ENCODE measurements around the gene RHBDF1. TPM values are rescaled to one million over a fixed set of nuclear protein-coding genes. Genes with fewer than 3 reads are reported as not detected.

Gene RHBDF1
- total RNA-seq, 5 donors from 2014 or later (not counting 1 experiment from before 2014, with no cell fraction given), result 0.19 to 0.93 (median 0.53) TPM

DNA sequence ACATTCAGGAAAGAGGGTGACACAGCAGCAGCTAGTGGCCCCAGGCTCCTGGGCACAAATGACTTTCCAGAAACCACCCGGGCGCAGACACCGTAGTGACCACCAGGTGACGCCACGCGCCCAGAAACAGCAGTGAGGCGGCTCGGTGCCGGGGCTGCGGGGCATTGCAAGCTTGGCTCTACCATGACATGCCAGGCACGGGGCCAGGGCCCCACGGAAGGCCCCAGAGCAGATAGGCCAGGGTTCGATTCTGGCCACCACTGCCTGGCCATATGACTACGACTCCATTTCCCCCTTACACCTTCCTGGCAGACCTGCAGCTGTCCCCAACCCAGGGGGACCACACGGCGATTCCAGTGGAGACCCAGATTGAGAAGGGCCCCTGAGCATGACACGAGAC is 6.7 kb downstream of the RHBDF1 start:
- DNase-seq, result peak; percentile 59 to 86 (median 78)
- Histone ChIP-seq H3K4me1 (ENCODE audit: control insufficient read depth in 1 of 2, extremely low read depth in 1 of 2, insufficient read depth in 2 of 2, low read length in 2 of 2) (peaks cover 0 to 5% of the 10 kb centered on the region in 2 experiments), H3K36me3 (ENCODE audit: control insufficient read depth in 2 of 2, extremely low read depth in 1 of 2, insufficient read depth in 1 of 2, low read length in 1 of 2) (no peaks in the 10 kb centered on the region), H3K27me3 (replicated peaks in 1 of 2; ENCODE audit: control insufficient read depth in 2 of 2, extremely low read depth in 1 of 2, insufficient read depth in 2 of 2, low read length in 1 of 2) (peaks cover 0 to 52% of the 10 kb centered on the region in 2 experiments), H3K4me3 (ENCODE audit: control insufficient read depth in 1 of 2, extremely low read depth in 1 of 2, low read length in 1 of 2) (no peak overlapping the region), H3K9me3 (no peaks in the 10 kb centered on the region), H3K27ac (ENCODE audit: low read length) (no peak overlapping the region)
- ATAC-seq (replicated peaks in 1 of 4), result peak; percentile 84 to 97 (median 89)
- peaks cover 3 to 19% of the 10 kb centered on the region in 2 donors for H3K27me3 Mint-ChIP-seq
- no peak overlapping the region for H3K4me3 Mint-ChIP-seq
- ChIA-PET POLR2A (interaction anchor here in 1 of 2 donors (0.6 kb wide), 1 partner anchor 26 kb away, joined by 3 read pairs; no protein-coding TSS in a partner anchor), CTCF (interaction anchor here (0.8 to 2.5 kb wide), 8 partner anchors 12 to 173 kb away, joined by 3 to 19 read pairs (median 4); no protein-coding TSS in a partner anchor)
- WGBS (ENCODE audit: insufficient coverage), result 21% methylated on average over 16 of the region's 17 CpGs
- H3K9me3 Mint-ChIP-seq, result no peaks in the 10 kb centered on the region
- no peaks in the 10 kb centered on the region for H3K36me3 Mint-ChIP-seq
- H3K4me1 Mint-ChIP-seq, result peaks cover 0 to 7% (median 3%) of the 10 kb centered on the region in 3 donors
- H3K27ac Mint-ChIP-seq, result no peak overlapping the region

DNA sequence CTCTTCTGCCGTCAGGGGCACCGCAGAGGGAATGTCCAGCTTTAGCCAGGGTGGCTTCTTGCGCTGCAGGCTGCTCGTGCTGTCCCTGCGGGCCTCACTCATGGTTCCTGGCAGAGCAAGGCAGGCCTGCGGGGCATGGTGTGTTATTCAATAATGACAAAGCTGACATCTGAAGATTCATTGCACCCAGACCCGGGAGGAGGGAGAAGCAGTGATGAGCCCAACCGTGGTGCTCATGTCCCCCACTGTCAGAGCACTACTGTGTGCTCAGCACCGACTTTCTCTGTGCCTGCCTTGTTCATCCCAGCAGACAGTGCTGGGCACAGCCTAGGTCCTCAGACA is 7.5 kb downstream of the RHBDF1 start:
- peaks cover 0 to 5% (median 3%) of the 10 kb centered on the region in 3 donors for H3K4me1 Mint-ChIP-seq
- H3K4me3 Mint-ChIP-seq, result no peak overlapping the region
- ATAC-seq (replicated peaks in 1 of 4), result no peak
- no peaks in the 10 kb centered on the region for H3K36me3 Mint-ChIP-seq
- peaks cover 0 to 11% of the 10 kb centered on the region in 2 donors for H3K27me3 Mint-ChIP-seq
- WGBS (ENCODE audit: insufficient coverage), result 87% methylated on average over 9 of the region's 9 CpGs
- H3K27me3 ChIP-seq (replicated peaks in 1 of 2; ENCODE audit: control insufficient read depth in 2 of 2, extremely low read depth in 1 of 2, insufficient read depth in 2 of 2, low read length in 1 of 2), result peaks cover 0 to 48% of the 10 kb centered on the region in 2 experiments
- CTCF ChIA-PET, result interaction anchor here (0.6 to 2.5 kb wide), 6 partner anchors 32 to 52 kb away, joined by 3 to 19 read pairs (median 4); no protein-coding TSS in a partner anchor
- POLR2A ChIA-PET, result interaction anchor here in 1 of 2 donors (0.6 kb wide), 1 partner anchor 187 kb away, joined by 4 read pairs; no protein-coding TSS in a partner anchor
- H3K9me3 Mint-ChIP-seq, result no peaks in the 10 kb centered on the region
- peaks cover 0 to 5% of the 10 kb centered on the region in 2 experiments for H3K4me1 ChIP-seq (ENCODE audit: control insufficient read depth in 1 of 2, extremely low read depth in 1 of 2, insufficient read depth in 2 of 2, low read length in 2 of 2)
- DNase-seq, result no peak
- H3K27ac Mint-ChIP-seq, result no peak overlapping the region
- no peaks in the 10 kb centered on the region for H3K36me3 ChIP-seq (ENCODE audit: control insufficient read depth in 2 of 2, extremely low read depth in 1 of 2, insufficient read depth in 1 of 2, low read length in 1 of 2)
- no peaks in the 10 kb centered on the region for H3K9me3 ChIP-seq
- H3K27ac ChIP-seq (ENCODE audit: low read length), result no peak overlapping the region
- no peak overlapping the region for H3K4me3 ChIP-seq (ENCODE audit: control insufficient read depth in 1 of 2, extremely low read depth in 1 of 2, low read length in 1 of 2)

DNA sequence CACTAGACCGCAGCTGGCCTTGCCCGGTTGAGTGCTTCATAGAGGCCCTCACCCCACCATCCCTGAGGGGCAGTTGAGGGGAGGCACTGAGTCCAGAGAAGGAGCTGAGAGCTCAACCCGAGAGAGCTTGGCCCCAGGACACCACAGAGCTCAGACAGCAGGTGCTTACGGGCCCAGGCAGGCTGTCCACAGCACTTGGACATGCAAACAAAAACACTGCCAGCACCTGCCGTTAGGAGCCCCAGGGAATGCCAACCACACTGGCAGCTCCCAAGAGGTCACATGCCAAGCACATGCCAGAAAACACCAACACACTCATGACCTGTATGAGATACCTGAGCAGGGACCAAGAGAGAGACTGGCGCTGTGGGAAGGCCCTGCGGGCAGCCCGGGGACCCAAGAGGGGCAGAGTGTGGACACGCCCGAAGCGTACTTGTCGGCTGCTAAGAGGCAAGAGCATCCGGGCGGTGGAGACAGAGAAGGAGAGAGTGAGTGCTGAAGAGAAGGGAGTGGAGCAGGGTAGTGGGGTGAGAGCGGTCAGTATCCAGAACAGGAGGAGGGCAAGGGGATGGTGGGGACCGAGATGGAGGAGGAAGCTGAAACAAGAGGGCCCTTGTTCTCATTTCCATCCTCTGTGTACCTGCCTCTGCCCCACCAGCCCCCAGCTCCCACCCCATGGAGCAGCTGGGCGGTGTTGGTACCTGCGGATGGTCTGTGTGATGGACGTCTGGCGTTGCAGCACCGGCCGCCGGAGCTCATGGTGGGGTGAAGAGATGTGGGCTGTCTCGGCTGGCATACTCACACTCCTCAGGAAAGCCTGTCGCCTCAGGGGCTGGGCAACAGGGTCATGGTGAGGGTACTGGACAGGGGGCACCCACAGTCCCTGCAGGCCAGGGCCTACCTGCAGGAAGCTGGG is 8.2 kb downstream of the RHBDF1 start:
- no peaks in the 10 kb centered on the region for H3K9me3 ChIP-seq
- H3K4me1 ChIP-seq (ENCODE audit: control insufficient read depth in 1 of 2, extremely low read depth in 1 of 2, insufficient read depth in 2 of 2, low read length in 2 of 2), result peaks cover 0 to 5% of the 10 kb centered on the region in 2 experiments
- 88% methylated on average over 13 of the region's 25 CpGs for WGBS (ENCODE audit: insufficient coverage)
- Mint-ChIP-seq H3K27me3 (peaks cover 0 to 7% of the 10 kb centered on the region in 2 donors), H3K27ac (no peak overlapping the region), H3K9me3 (no peaks in the 10 kb centered on the region), H3K4me1 (peaks cover 0 to 5% (median 3%) of the 10 kb centered on the region in 3 donors), H3K36me3 (no peaks in the 10 kb centered on the region), H3K4me3 (no peak overlapping the region)
- H3K4me3 ChIP-seq (ENCODE audit: control insufficient read depth in 1 of 2, extremely low read depth in 1 of 2, low read length in 1 of 2), result no peak overlapping the region
- DNase-seq, result no peak
- H3K27ac ChIP-seq (ENCODE audit: low read length), result no peak overlapping the region
- ChIA-PET POLR2A (no interaction called here), CTCF (interaction anchor here (0.6 to 2.1 kb wide), 4 partner anchors 32 to 53 kb away, joined by 3 to 19 read pairs (median 4); no protein-coding TSS in a partner anchor)
- no peak for ATAC-seq (replicated peaks in 1 of 4)
- H3K36me3 ChIP-seq (ENCODE audit: control insufficient read depth in 2 of 2, extremely low read depth in 1 of 2, insufficient read depth in 1 of 2, low read length in 1 of 2), result no peaks in the 10 kb centered on the region
- peaks cover 0 to 45% of the 10 kb centered on the region in 2 experiments for H3K27me3 ChIP-seq (replicated peaks in 1 of 2; ENCODE audit: control insufficient read depth in 2 of 2, extremely low read depth in 1 of 2, insufficient read depth in 2 of 2, low read length in 1 of 2)

DNA sequence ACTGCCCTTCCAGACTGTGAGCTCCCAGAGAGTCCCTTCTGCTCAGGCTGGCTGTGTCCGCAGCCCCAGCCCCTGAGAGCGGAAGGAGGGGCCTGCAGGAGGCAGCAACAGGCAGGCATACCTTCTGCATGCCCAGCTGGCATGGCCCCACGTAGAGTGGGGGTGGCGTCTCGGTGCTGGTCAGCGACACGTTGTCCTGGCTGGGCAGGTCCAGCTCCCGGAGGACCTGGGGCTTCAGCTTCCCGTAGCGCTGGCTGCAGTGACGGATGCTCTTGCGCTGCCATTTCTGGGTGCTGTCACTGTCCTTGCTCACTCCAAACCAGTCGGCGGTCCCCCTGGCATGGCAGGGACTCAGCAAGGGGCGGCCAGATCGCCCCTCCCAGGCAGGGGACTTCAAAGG is 9.0 kb downstream of the RHBDF1 start:
- no peak for ATAC-seq (replicated peaks in 1 of 4)
- Mint-ChIP-seq H3K27ac (no peak overlapping the region), H3K4me3 (no peak overlapping the region), H3K27me3 (peaks cover 0 to 7% of the 10 kb centered on the region in 2 donors), H3K36me3 (no peaks in the 10 kb centered on the region), H3K4me1 (peaks cover 0 to 5% (median 3%) of the 10 kb centered on the region in 3 donors), H3K9me3 (no peaks in the 10 kb centered on the region)
- WGBS (ENCODE audit: insufficient coverage), result 92% methylated on average over 14 of the region's 16 CpGs
- H3K4me1 ChIP-seq (ENCODE audit: control insufficient read depth in 1 of 2, extremely low read depth in 1 of 2, insufficient read depth in 2 of 2, low read length in 2 of 2), result peaks cover 0 to 5% of the 10 kb centered on the region in 2 experiments
- no peak for DNase-seq
- no peaks in the 10 kb centered on the region for H3K36me3 ChIP-seq (ENCODE audit: control insufficient read depth in 2 of 2, extremely low read depth in 1 of 2, insufficient read depth in 1 of 2, low read length in 1 of 2)
- POLR2A ChIA-PET, result no interaction called here
- peaks cover 0 to 39% of the 10 kb centered on the region in 2 experiments for H3K27me3 ChIP-seq (replicated peaks in 1 of 2; ENCODE audit: control insufficient read depth in 2 of 2, extremely low read depth in 1 of 2, insufficient read depth in 2 of 2, low read length in 1 of 2)
- CTCF ChIA-PET, result no interaction called here
- H3K27ac ChIP-seq (ENCODE audit: low read length), result no peak overlapping the region
- H3K4me3 ChIP-seq (ENCODE audit: control insufficient read depth in 1 of 2, extremely low read depth in 1 of 2, low read length in 1 of 2), result no peak overlapping the region
- no peaks in the 10 kb centered on the region for H3K9me3 ChIP-seq

DNA sequence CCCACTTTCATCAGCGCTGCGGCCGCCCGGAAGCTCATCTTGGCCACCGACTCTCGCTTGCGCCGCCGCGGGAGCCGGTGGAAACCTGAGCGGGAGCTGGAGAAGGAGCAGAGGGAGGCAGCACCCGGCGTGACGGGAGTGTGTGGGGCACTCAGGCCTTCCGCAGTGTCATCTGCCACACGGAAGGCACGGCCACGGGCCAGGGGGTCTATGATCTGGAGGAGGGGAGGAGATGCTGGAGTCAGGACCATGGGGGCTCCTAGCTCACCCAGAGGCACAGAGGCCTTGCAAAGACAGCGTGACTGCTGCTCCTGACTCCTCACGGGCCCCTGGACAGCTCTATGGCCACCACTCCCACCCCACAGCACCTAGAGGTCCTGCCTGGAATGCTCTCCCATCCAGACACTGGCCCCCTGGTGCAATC is 9.5 kb downstream of the RHBDF1 start:
- Mint-ChIP-seq H3K36me3 (peaks cover 3% of the 10 kb centered on the region), H3K4me1 (peaks cover 0 to 5% (median 3%) of the 10 kb centered on the region in 3 donors), H3K9me3 (no peaks in the 10 kb centered on the region), H3K4me3 (no peak overlapping the region), H3K27me3 (peaks cover 0 to 7% of the 10 kb centered on the region in 2 donors), H3K27ac (no peak overlapping the region)
- Histone ChIP-seq H3K9me3 (no peaks in the 10 kb centered on the region), H3K4me3 (ENCODE audit: control insufficient read depth in 1 of 2, extremely low read depth in 1 of 2, low read length in 1 of 2) (no peak overlapping the region), H3K27ac (ENCODE audit: low read length) (no peak overlapping the region), H3K36me3 (ENCODE audit: control insufficient read depth in 2 of 2, extremely low read depth in 1 of 2, insufficient read depth in 1 of 2, low read length in 1 of 2) (no peaks in the 10 kb centered on the region), H3K4me1 (ENCODE audit: control insufficient read depth in 1 of 2, extremely low read depth in 1 of 2, insufficient read depth in 2 of 2, low read length in 2 of 2) (peaks cover 0 to 5% of the 10 kb centered on the region in 2 experiments), H3K27me3 (replicated peaks in 1 of 2; ENCODE audit: control insufficient read depth in 2 of 2, extremely low read depth in 1 of 2, insufficient read depth in 2 of 2, low read length in 1 of 2) (peaks cover 0 to 34% of the 10 kb centered on the region in 2 experiments)
- DNase-seq, result no peak
- ChIA-PET CTCF (no interaction called here), POLR2A (no interaction called here)
- no peak for ATAC-seq (replicated peaks in 1 of 4)
- 89% methylated on average over 16 of the region's 21 CpGs for whole genome bisulfite sequencing (ENCODE audit: insufficient coverage)

DNA sequence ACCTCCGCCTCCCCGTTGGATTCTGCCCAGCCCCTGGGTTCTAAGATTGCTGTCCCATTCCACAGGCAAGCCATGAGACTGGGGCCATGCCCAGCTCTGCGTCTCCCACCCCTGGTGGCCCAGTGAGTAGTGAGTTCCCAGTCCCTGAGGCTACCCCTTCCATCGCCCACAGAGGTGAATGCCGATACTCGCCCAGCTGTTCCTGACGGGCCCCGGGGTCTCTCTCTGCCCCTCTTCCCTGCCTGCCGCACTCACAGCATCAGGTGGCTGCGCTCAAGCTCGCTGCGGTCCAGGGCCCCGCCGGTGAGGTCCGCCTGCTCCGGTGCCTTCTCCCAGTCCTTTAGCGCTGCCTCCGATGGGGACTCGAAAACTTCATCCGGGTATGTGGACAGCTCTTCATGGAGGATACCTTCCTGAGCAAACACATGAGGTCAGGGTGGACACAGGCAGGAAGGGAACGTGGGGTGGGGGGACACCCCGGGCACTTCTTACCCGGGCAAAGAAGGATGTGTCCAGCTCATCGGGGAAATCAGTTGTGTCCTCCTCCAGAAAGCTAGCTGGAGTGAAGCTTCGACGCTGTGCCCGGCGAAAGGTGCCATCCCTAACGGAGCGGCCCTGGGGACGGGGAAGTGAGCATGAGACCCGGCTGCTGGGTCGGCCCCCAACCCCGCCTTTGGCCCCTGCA is 10.0 kb downstream of the RHBDF1 start:
- Mint-ChIP-seq H3K4me1 (peaks cover 0 to 5% (median 3%) of the 10 kb centered on the region in 3 donors), H3K9me3 (no peaks in the 10 kb centered on the region), H3K27me3 (peaks cover 0 to 4% of the 10 kb centered on the region in 2 donors), H3K36me3 (peaks cover 6% of the 10 kb centered on the region), H3K27ac (no peak overlapping the region), H3K4me3 (no peak overlapping the region)
- Histone ChIP-seq H3K36me3 (ENCODE audit: control insufficient read depth in 2 of 2, extremely low read depth in 1 of 2, insufficient read depth in 1 of 2, low read length in 1 of 2) (peaks cover 0 to 1% of the 10 kb centered on the region in 2 donors), H3K27ac (ENCODE audit: low read length) (no peak overlapping the region), H3K4me3 (ENCODE audit: control insufficient read depth in 1 of 2, extremely low read depth in 1 of 2, low read length in 1 of 2) (no peak overlapping the region), H3K27me3 (replicated peaks in 1 of 2; ENCODE audit: control insufficient read depth in 2 of 2, extremely low read depth in 1 of 2, insufficient read depth in 2 of 2, low read length in 1 of 2) (peaks cover 0 to 31% of the 10 kb centered on the region in 2 experiments), H3K4me1 (ENCODE audit: control insufficient read depth in 1 of 2, extremely low read depth in 1 of 2, insufficient read depth in 2 of 2, low read length in 2 of 2) (peaks cover 0 to 5% of the 10 kb centered on the region in 2 experiments), H3K9me3 (no peaks in the 10 kb centered on the region)
- ChIA-PET POLR2A (no interaction called here), CTCF (interaction anchor here in 1 of 2 donors (0.6 kb wide), 1 partner anchor 41 kb away, joined by 3 read pairs; no protein-coding TSS in a partner anchor)
- ATAC-seq (replicated peaks in 1 of 4), result no peak
- 88% methylated on average over 32 of the region's 34 CpGs for WGBS (ENCODE audit: insufficient coverage)
- no peak for DNase-seq

All from T-cell (primary cell).